NCI-H510A (cell line): ENCODE measurements around the gene MTARC1.

Experiments used
- DNase-seq: peaks from one replicate; lab custom pipeline; 2025; lab: John Stamatoyannopoulos, UW

MTARC1 gene

DNA sequence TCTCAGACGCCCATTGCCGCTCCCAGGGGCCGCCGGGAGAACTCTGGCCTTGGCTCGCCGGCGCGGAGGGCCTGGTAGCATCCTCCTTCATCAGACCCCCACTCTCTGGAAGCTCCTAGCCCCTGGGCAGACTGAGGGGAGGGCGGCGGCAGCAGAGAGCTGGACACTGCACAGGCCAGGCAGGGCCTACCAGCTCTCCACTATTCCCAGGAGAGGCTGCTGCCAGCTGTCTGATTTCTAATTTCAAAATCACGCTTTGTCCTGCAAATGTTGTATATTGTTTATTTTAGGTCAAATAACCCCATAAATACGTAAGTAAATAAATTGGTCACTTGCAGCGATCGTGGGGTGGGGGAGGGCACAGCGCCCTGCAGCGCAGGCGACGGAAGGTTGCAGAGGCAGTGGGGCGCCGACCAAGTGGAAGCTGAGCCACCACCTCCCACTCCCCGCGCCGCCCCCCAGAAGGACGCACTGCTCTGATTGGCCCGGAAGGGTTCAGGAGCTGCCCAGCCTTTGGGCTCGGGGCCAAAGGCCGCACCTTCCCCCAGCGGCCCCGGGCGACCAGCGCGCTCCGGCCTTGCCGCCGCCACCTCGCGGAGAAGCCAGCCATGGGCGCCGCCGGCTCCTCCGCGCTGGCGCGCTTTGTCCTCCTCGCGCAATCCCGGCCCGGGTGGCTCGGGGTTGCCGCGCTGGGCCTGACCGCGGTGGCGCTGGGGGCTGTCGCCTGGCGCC, at the start of gene MTARC1:
Gene MTARC1, plus strand, starts transcription at position 577 of the 732 bp plus-strand sequence. Its CDS starts 32 bp downstream, at position 609.
- peak; percentile 73 for DNase-seq

DNA sequence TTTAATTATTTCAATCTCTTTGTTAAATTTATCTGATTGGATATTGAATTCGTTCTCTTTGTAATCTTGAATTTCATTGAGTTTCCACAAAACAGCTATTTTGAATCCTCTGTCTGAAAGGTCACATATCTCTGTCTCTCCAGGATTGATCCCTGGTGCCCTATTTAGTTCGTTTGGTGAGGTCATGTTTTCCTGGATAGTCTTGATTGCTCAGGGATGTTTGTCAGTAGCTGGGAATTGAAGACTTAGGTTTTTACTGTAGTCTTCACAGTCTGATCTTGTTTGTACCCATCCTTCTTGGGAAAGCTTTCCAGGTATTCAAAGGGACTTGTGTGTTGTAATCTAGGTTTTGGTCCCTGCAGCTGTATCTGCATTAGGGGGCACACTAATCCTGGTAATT, 45.4 kb upstream of the MTARC1 start:
- DNase-seq = no peak

DNA sequence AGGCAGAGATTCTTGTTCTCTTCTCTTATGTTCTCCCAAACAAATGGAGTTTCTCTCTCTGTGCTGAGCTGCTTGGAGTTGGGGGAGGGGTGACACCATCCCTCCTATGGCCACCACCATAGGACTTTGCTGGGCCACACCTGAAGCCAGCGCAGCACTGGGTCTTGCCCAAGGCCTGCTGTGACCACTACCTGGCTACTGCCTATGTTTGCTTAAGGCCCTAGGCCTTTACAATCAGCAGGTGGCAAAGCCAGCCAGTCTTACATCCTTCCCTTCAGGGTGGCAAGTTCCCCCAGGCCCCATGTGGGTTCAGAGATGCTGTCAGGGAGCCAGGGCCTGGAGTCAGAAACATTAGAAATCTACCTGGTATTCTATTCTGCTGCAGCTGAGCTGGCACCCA, 44.9 kb upstream of the MTARC1 start:
- DNase-seq = no peak

DNA sequence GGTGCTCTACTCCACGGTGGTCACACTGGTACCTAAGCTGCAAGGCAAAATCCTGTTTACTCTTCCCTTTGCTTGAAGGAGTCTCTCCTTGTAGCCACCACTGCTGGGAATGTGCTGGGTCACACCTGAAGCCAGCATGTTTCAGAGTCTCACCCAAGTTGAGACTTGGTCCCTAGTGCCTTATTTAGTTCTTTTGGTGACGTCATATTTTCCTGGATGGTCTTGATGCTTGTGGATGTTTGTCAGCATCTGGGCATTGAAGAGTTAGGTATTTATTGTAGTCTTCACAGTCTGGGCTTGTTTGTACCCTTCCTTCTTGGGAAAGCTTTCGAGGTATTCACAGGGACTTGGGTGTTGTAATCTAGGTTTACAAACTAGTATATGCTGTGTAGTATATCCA, 44.2 kb upstream of the MTARC1 start:
- no peak for DNase-seq

- no peak for DNase-seq
These were observed 39.9 kb upstream of the MTARC1 start for GRCh38 chr1:220746851-220747250.

- DNase-seq = no peak
These were observed 39.1 kb upstream of the MTARC1 start for GRCh38 chr1:220747437-220748088.

DNA sequence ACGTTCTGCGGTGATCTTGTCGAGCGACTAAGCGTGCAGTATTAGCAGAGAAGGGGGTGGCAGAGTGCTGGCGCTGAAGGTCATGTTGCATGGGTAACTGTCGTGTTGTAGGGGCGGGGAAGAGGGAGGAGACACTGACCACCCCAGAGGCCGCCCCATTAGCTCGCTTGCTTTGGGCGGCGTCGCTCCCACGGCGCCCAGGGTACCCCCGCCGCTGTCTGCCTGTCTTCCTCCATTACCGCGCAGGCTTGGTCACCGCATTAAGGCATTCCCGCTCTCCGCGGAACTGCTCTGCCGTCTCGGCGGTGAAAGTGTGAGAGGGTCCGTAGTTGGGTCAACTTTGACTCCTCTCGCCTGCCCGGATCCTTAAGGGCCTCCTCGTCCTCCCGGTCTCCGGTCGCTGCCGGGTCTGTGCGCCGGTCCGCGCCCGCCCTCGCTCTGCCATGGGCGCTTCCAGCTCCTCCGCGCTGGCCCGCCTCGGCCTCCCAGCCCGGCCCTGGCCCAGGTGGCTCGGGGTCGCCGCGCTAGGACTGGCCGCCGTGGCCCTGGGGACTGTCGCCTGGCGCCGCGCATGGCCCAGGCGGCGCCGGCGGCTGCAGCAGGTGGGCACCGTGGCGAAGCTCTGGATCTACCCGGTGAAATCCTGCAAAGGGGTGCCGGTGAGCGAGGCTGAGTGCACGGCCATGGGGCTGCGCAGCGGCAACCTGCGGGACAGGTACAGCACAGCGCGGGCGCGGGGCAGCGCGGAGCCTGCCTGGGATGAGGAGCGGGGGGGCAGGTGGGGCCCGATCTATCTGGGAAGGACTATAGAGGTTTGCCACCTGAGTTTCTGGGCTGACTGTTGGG, 38.4 kb upstream of the MTARC1 start, which contains the start of gene MTARC2:
Gene MTARC2, plus strand, starts transcription at position 234 of the 846 bp plus-strand sequence. Its CDS starts 210 bp downstream, at position 444.
- peak; percentile 68 for DNase-seq

- no peak for DNase-seq
These were observed 37.8 kb upstream of the MTARC1 start for GRCh38 chr1:220748936-220749335.

- DNase-seq = no peak
These were observed 36.6 kb upstream of the MTARC1 start for GRCh38 chr1:220750131-220750515.

GRCh38 chr1:220751111-220751510, 35.6 kb upstream of the MTARC1 start:
- DNase-seq = no peak

- no peak for DNase-seq
These were observed 32.3 kb upstream of the MTARC1 start for GRCh38 chr1:220754212-220754917.

DNA sequence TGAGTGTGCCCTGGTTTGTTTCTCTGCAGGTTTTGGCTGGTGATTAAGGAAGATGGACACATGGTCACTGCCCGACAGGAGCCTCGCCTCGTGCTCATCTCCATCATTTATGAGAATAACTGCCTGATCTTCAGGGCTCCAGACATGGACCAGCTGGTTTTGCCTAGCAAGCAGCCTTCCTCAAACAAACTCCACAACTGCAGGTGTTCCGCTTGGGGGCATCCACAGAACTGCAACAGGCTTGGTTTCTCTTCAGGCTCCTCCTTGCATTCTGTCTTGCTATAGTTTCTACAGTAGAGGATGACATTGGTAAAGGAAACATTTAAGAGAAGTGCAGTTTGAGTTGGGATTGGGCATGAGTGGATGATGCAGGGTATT, 31.8 kb upstream of the MTARC1 start:
- DNase-seq = no peak

- no peak for DNase-seq
These were observed 31.4 kb upstream of the MTARC1 start for GRCh38 chr1:220755309-220755708.

DNA sequence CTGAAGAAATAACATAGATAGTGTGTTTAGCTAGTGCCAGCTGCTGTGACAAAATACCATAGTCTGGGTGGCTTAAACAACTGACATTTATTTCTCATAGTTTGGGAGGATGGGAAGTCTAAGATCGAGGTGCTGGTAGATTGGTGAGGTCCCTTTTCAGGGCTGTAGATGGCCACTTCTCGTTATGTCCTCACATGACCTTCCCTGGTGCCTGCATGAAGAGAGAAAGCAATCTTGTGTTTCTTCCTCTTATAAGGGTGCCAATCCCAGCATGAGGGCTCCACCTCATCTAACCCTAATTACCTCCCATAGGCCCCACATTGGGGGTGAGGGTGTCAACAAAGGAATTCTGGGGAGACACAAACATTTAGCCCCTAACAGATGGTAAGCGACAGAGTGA, 29.3 kb upstream of the MTARC1 start:
- no peak for DNase-seq

- no peak for DNase-seq
These were observed 27.6 kb upstream of the MTARC1 start for GRCh38 chr1:220759147-220759546.

GRCh38 chr1:220761688-220762427, 24.9 kb upstream of the MTARC1 start:
- no peak for DNase-seq

GRCh38 chr1:220764757-220765156, 22.0 kb upstream of the MTARC1 start:
- no peak for DNase-seq

- DNase-seq = no peak
These were observed 19.2 kb upstream of the MTARC1 start for GRCh38 chr1:220767312-220768125.

DNA sequence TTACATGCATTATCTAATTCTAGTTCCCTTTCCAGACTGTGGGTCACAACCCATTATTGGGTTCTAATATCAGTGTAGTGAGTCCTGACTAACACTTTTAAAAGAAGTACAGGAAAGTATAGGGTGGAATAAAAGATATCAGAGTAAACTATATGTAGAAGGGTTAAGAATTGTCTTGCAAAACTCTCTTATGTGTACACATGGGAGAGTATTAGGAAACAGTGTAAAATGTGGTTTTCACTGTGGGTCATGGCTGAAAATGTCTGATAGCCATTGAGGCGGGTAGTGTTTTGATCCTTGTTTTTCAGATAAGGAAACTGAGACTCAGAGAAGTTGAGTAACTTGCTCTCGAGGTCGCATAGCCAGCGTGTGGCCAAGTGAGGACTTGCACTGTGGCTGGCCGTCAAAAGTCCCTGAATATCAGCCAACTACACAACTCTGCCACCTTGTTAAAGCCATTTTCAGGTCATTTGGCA, 18.5 kb upstream of the MTARC1 start:
- DNase-seq = no peak

- DNase-seq = no peak
These were observed 17.5 kb upstream of the MTARC1 start for GRCh38 chr1:220769205-220769604.
